SH-SY5Y (cell line): Measurements from ENCODE around the gene CNTLN.

Source experiments
- GATA2 ChIP-seq: IDR thresholded peaks from 2 replicates; pipeline ENCODE4 v1.6.1; 2011; ENCODE audit warnings: mild to moderate bottlenecking, low read depth, low read length
- GATA3 ChIP-seq: IDR thresholded peaks from 2 replicates; pipeline ENCODE4 v1.6.1; 2011; ENCODE audit warnings: low read depth, mild to moderate bottlenecking, low read length, moderate library complexity

Gene CNTLN

GRCh38 chr9:17322882-17323864 is 188.3 kb downstream of the CNTLN start:
- TF ChIP-seq GATA2, result peak; percentile 76
- TF ChIP-seq GATA3, result 0 out of 2 replicates have a peak, but pooled peaks have one; percentile 52

DNA sequence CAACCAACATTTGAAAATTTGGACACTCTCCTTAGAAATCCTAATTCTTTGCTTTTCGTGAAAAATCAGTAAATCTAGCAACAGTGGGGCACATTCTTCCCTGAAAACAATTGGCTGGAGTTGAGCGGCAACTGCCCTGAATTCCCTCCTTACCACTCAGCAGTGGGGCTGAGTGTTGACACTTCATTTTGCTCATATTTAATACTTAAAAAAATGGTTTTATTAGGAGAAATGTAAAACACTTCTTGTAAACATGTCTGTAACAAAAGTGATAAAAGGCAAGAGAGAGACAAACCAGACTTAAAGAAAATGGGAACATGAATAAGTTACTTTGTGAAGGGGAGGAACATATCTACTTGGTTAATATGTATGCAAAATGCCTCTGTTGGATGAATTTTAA is 193.5 kb downstream of the CNTLN start:
- TF ChIP-seq GATA3 (no peak), GATA2 (no peak)

DNA sequence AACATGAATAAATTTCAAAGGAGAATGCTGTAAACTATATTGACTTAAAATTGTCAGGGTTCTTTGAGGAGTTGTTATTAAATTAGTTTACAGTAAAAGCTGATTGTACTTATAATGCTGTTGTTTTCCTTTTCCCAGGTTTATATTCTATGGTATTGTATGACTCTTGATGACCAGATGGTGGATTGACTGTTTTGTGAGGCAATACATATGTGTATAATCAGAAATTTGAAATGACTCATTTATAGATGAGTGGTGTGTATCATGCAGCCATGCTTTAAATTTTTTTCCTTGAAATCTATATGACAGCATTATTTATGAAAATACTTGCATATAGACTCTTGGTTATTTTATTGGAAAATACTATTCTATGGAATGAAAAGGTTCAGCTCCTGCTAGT is 195.3 kb downstream of the CNTLN start:
- no peak for TF ChIP-seq GATA3
- no peak for TF ChIP-seq GATA2

DNA sequence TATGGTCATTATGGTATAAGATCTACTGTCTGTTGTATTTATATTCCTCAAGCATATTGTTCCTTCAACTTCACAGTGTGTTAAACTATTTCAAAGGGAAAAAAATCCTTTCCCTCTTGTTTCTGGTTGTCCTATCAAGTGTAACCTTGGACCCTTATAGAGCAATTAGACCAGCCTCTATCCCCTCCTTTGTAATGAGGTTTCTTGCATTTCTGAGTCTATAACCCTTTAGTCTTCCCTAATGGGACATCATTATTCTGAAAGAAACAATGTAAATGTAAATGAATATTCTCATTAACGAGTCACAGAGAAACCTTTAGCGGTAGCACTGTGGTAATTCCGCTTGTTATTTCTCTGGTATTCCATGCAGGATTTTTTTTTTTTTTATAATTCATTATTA is 197.3 kb downstream of the CNTLN start:
- TF ChIP-seq GATA2, result no peak
- no peak for TF ChIP-seq GATA3

GRCh38 chr9:17339156-17339555 is 204.3 kb downstream of the CNTLN start:
- TF ChIP-seq GATA2 (no peak), GATA3 (no peak)

- TF ChIP-seq GATA2, result no peak
These were observed 207.9 kb downstream of the CNTLN start for GRCh38 chr9:17342696-17343095.

- no peak for TF ChIP-seq GATA3
- no peak for TF ChIP-seq GATA2
These were observed 215.0 kb downstream of the CNTLN start for GRCh38 chr9:17349831-17350230.

DNA sequence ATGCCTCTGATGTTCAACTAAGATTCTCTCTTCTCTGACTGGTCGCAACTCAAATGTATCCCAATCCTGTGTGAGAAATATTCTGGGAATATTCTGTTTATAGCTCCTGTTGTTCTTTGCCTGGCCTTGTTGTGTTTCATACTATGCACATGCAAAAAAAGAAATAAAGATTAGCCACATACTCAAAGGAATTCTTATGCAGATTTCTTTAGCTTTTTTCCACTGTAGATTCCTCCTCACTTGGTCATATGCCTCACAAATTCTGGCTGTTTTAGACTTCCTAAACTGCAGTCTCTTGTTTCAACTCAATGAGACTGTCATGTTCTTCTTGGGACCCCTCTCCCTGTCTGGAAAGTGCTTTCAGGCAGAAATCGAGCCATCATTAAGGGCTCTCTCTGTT is 226.5 kb downstream of the CNTLN start:
- TF ChIP-seq GATA2 (no peak), GATA3 (no peak)

- TF ChIP-seq GATA2 (no peak), GATA3 (no peak)
These were observed 232.2 kb downstream of the CNTLN start for GRCh38 chr9:17367035-17367434.

GRCh38 chr9:17380126-17380861 is 245.5 kb downstream of the CNTLN start:
- TF ChIP-seq GATA2 (no peak), GATA3 (no peak)

DNA sequence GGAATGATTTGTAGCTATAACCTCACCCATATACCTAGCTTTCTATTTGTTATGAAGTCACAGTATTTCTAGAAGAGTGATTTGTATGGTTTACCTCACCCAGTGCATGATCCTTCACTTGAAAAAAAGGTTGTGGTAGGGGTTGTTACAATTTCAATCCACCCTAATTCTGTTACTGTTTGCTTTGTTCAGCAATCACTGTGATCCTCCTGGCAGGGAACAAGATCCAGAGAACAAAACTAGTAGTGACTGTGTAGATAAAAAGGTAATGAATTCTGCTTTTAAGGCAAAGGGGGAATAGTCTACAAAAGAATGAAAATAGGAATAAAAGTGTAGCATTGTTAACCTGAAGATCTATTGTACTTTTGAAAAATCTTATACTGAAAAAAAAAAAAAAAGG is 252.7 kb downstream of the CNTLN start:
- no peak for TF ChIP-seq GATA2
- no peak for TF ChIP-seq GATA3

DNA sequence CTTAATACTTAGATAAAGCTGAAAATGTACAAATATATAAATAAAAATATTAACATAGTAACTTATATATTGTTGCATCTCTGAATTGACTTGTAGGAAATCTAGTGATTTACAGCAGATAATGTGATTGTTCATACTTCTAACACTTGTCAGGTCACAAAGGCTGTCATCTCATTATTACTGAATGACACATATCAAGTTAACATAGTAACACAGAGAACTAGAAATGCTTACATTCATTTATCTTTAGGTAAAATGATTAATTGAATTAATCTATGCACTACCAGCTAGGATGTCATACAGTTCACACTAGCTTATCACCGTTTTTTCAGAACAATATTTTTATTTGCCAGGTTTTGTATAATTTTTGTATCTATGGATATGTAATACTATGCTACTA is 254.2 kb downstream of the CNTLN start:
- TF ChIP-seq GATA2, result no peak
- no peak for TF ChIP-seq GATA3

DNA sequence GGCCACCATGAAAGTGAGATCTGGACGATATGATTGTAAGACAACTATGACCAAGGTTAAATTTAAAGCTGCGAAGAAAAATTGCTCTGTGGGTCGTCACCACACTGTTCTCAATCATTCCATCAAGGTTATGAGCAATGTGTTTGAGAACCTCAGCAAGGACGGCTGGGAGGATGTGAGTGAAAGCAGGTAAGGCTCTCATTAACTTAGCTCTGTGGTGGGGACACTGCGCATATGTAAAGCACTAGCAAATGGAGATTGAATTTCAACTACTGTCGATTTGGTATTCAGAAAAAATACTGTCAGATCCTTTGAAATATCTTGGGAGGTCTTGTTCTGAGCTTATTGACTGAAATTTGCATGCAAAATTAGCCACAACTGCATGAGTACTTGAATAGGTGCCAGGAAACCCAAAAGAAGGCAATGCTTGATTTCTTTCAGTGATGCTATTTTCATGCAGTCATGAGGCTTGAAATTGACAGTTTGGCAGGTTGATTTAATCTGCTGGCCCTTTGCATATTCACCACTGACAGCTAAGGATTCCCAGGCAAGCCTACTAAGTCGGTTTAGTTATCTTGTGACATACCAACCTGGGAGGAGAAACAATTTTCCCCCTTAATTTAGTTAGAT is 260.2 kb downstream of the CNTLN start:
- no peak for TF ChIP-seq GATA2
- TF ChIP-seq GATA3, result no peak

DNA sequence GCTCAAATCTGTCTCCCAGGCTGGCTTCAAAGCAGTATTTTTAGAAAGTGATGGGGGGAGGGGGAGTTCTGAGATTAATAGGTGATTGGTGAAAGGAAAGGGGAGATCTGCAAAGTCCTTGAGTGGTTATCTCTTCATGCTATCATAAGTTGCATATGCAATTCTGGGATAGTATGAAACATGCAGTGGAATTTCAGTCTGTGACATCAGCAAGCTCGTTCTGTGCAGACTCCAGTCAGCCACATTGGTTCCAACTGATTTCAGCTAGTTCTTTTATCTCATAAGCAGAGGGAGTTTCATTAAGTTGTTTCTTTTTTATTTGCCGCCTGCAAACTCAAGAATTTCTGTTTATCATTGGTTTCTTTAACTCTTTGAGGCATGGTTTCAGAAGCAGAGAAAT is 263.5 kb downstream of the CNTLN start:
- no peak for TF ChIP-seq GATA3
